Activated CD4-positive, alpha-beta T cell treated with anti-CD3 and anti-CD28 coated beads, Interleukin-2, amount 50 U/mL, for 24 hours (primary cell): Measurements from ENCODE around the gene MYL2.

ENCODE experiments used
- DNase-seq, 2 donors: peaks; one replicate each; pipeline ENCODE4 v3.0.0-alpha.2; 2020; ENCODE audit warnings: low read depth in 1 of 2, low spot score in 1 of 2

Gene MYL2

GRCh38 chr12:110901401-110901800, 19.0 kb downstream of the MYL2 start:
- DNase-seq: no peak

GRCh38 chr12:110896559-110896958, 23.8 kb downstream of the MYL2 start:
- no peak for DNase-seq

DNA sequence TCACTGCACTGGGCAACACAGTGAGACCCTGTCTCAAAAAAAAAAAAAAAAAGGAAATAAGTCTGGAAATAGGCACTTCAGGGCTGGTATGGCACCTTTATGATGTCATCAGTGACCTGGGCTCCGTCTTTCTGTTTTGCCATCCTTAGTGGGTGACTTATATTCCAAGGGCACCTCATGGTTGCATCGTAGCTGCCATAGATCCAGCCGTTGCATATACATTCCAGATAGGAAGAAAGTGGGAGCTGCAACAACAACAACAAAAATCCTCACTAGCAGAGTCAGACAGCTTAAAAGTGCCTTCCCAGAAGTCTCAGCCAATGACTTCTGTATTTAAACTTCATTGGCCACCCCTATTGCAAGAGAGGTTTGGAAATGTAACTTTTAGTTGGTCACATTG, 26.4 kb downstream of the MYL2 start:
- DNase-seq: no peak

- DNase-seq: no peak
Observed at GRCh38 chr12:110889361-110889760, 31.0 kb downstream of the MYL2 start.

GRCh38 chr12:110888256-110888991, 32.0 kb downstream of the MYL2 start:
- DNase-seq: no peak

- no peak for DNase-seq
Observed at GRCh38 chr12:110885152-110885840, 35.1 kb downstream of the MYL2 start.

DNA sequence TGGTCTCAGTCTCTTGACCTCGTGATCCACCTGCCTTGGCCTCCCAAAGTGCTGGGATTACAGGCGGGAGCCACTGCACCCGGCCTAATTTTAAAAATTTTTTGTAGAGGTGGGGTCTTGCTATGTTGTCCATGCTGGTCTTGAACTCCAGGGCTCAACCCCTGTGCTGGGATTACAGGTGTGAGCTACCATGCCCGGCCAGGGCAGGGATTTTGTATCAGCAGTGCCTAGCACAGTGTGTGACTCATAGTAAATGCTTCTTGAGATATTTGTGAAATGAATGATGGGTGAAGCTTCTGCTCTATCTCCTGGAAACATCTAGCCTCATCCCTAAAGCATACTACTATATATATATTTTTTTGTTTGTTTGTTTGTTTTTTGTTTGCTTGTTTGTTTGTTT, 37.1 kb downstream of the MYL2 start:
- no peak for DNase-seq

GRCh38 chr12:110880651-110881050, 39.7 kb downstream of the MYL2 start:
- DNase-seq: no peak

DNA sequence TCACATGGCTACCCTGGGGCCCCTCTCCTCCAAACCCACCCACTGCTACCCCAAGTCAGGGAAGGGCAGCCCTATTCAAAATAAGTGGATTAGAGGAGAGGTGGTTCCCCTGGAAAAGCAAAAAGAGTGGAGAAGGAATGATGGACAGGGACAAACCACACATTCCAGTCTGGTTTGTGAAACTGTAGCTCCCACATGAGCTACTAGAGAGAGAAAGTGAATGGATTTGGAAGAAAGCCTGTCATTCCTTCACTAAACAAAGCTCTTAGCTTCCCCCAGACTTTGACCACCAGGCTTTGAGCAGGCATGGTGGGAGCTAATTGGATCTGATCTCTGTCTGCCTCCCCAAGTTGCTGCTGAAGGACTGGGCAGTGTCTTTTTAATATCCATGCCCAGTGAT, 45.6 kb downstream of the MYL2 start:
- no peak for DNase-seq

- DNase-seq: no peak
Observed at GRCh38 chr12:110874351-110874750, 46.0 kb downstream of the MYL2 start.

DNA sequence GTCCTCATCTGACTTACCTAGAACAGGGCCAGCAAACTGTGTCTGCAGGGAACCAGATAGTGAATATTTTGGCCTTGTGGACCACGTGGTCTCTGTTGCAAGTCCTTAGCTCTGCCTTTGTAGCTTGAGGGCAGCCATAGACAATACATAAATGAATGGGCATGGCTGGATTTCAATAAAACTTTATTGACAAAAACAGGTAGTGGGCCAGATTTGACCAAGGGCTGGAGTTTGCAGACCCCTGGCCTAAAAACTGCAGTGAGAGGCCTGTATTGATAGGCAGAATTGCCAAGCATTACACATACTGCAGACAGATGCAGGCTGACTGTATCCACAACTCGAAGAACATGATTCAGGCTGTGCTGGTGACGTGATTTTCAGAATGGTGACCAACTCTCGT, 48.3 kb downstream of the MYL2 start:
- no peak for DNase-seq

DNA sequence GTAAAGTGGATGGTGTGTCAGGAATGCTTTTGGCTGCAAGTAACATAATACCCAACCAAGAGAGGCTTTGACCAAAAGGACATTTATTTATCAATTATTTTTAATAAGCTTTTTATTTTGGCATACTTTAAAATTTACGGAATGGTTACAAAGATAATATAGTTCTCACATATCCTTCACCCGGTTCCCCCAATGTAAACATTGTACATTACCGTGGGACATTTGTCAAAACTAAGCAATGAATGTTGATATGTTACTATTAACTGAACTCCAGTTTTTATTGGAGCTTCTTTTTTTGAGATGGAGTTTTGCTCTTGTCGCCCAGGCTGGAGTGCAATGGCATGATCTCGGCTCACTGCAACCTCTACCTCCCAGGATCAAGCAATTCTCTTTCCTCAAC, 50.6 kb downstream of the MYL2 start:
- DNase-seq: no peak

DNA sequence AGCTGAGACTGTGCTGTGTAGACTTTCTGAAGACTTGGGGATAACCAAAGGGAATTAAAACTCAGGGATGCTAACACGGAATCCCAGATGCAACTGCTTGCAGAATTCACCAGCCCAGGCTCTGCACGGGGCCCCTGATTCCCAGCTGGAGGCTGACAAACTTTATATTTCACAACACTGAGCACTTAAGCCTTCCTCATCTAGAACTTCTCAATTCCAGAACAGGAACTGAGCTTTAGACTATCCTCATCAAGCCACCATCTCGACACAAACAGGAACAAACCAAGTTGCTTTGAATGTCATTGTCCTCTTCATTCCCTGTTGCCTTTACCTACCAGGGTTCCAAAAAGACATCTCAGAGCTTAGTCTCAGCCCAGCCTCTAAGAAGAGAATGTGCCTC, 51.4 kb downstream of the MYL2 start:
- no peak for DNase-seq

DNA sequence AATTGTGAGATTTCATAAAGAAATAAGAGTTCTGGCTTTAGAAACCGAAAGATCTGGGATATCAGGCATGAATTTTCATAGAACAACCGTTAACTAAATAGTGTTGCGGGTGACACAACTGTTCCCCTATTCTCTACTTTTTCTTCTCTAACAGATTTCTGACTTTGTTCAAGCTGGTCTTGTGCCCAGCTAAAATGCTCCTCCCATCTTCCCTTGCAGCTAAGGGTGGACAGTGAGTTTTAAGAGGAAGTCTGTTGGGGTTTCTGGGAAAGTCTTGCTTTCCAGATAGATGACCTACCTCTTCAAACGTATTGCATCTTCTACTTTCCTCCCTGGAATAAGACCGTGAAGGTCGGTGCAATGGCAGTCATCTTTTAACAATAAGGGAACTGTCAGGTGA, 54.9 kb downstream of the MYL2 start:
- no peak for DNase-seq

GRCh38 chr12:110863161-110863560, 57.2 kb downstream of the MYL2 start:
- DNase-seq: no peak

DNA sequence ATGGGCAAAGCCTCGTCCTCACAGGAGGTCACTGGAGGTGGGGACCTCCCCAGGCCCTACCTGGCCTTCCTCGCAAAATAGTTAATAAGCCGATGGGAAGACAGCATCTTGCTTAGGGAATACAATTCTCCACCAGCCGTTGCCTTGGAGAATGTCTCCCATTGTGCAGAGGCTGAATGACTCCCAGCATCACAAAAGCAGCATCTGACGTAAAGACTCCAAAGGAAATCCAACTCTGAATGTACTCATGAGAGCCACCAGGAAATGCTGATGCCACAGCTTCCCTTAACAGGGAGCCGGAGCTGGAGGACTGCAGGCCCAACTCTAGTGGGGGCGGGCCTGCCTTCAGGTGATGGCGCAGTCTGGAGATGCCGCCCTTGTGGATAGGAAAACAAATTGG, 58.0 kb downstream of the MYL2 start:
- no peak for DNase-seq

GRCh38 chr12:110861729-110862128, 58.6 kb downstream of the MYL2 start:
- DNase-seq: no peak
